Measurements from ENCODE around the gene NPBWR2. TPM values are rescaled to one million over a fixed set of nuclear protein-coding genes. Genes with fewer than 3 reads are reported as not detected.

The NPBWR2 gene
- polyA plus RNA-seq, 1 donor (not counting 4 experiments of a cell fraction or from before 2014, with no cell fraction given) = not detected

- Histone ChIP-seq H3K4me1 (ENCODE audit: control insufficient read depth, extremely low read depth, insufficient read depth, low read length) (peaks cover 5% of the 10 kb centered on the region), H3K4me3 (ENCODE audit: control insufficient read depth in 2 of 3, extremely low read depth in 1 of 3, insufficient read depth in 2 of 3, low read depth in 1 of 3, low read length in 3 of 3) (no peak overlapping the region), H3K79me2 (ENCODE audit: control insufficient read depth, insufficient read depth, low read length) (no peaks in the 10 kb centered on the region), H4K20me1 (ENCODE audit: control insufficient read depth, extremely low read depth, insufficient read depth, low read length) (no peaks in the 10 kb centered on the region), H2AFZ (ENCODE audit: control insufficient read depth, low read length) (no peak overlapping the region), H3K36me3 (ENCODE audit: control insufficient read depth in 2 of 2, extremely low read depth in 1 of 2, insufficient read depth in 2 of 2, low read length in 2 of 2) (no peaks in the 10 kb centered on the region), H3K9ac (ENCODE audit: control insufficient read depth, extremely low read depth, insufficient read depth, low read length) (no peak overlapping the region), H3K27me3 (ENCODE audit: control insufficient read depth, extremely low read depth, insufficient read depth, low read length) (no peaks in the 10 kb centered on the region), H3K9me3 (ENCODE audit: control insufficient read depth, low read depth, low read length) (peaks cover 16% of the 10 kb centered on the region), H3K9me1 (ENCODE audit: control insufficient read depth, extremely low read depth, insufficient read depth, low read length) (no peaks in the 10 kb centered on the region), H3K27ac (ENCODE audit: control insufficient read depth, insufficient read depth, low read length) (no peak overlapping the region), H3K4me2 (ENCODE audit: control insufficient read depth, extremely low read depth, insufficient read depth, low read depth, low read length) (no peak overlapping the region)
- TF ChIP-seq EZH2 (IDR thresholded peaks at IDR 0.05; ENCODE audit: low read length) = no peak
- no peak for TF ChIP-seq CTCF (optimal IDR thresholded peaks at IDR 0.05 in 1 of 3, IDR thresholded peaks at IDR 0.05 in 1 of 3, conservative IDR thresholded peaks at IDR 0.05 in 1 of 3; ENCODE audit: extremely low read depth in 1 of 3, insufficient read depth in 2 of 3, low read length in 3 of 3)
- DNase-seq (ENCODE audit: low read depth, low spot score) (no peak), FAIRE-seq (no peak)
- dilution Hi-C loops (cut with MboI; ENCODE audit: extremely low pct_ligation_motif_present, low sequenced_read_pairs) = no loop called here
Measured at GRCh38 chr20:64146936-64147477, 39.6 kb upstream of the NPBWR2 start.

- TF ChIP-seq EZH2 (IDR thresholded peaks at IDR 0.05; ENCODE audit: low read length) (no peak), CTCF (optimal IDR thresholded peaks at IDR 0.05 in 1 of 3, IDR thresholded peaks at IDR 0.05 in 1 of 3, conservative IDR thresholded peaks at IDR 0.05 in 1 of 3; ENCODE audit: extremely low read depth in 1 of 3, insufficient read depth in 2 of 3, low read length in 3 of 3) (no peak)
- Histone ChIP-seq H4K20me1 (ENCODE audit: control insufficient read depth, extremely low read depth, insufficient read depth, low read length) (no peaks in the 10 kb centered on the region), H3K9me3 (ENCODE audit: control insufficient read depth, low read depth, low read length) (peaks cover 16% of the 10 kb centered on the region), H3K36me3 (ENCODE audit: control insufficient read depth in 2 of 2, extremely low read depth in 1 of 2, insufficient read depth in 2 of 2, low read length in 2 of 2) (no peaks in the 10 kb centered on the region), H2AFZ (ENCODE audit: control insufficient read depth, low read length) (no peak overlapping the region), H3K9ac (ENCODE audit: control insufficient read depth, extremely low read depth, insufficient read depth, low read length) (no peak overlapping the region), H3K4me2 (ENCODE audit: control insufficient read depth, extremely low read depth, insufficient read depth, low read depth, low read length) (no peak overlapping the region), H3K27ac (ENCODE audit: control insufficient read depth, insufficient read depth, low read length) (no peak overlapping the region), H3K79me2 (ENCODE audit: control insufficient read depth, insufficient read depth, low read length) (no peaks in the 10 kb centered on the region), H3K27me3 (ENCODE audit: control insufficient read depth, extremely low read depth, insufficient read depth, low read length) (no peaks in the 10 kb centered on the region), H3K4me1 (ENCODE audit: control insufficient read depth, extremely low read depth, insufficient read depth, low read length) (no peaks in the 10 kb centered on the region), H3K9me1 (ENCODE audit: control insufficient read depth, extremely low read depth, insufficient read depth, low read length) (no peaks in the 10 kb centered on the region), H3K4me3 (ENCODE audit: control insufficient read depth in 2 of 3, extremely low read depth in 1 of 3, insufficient read depth in 2 of 3, low read depth in 1 of 3, low read length in 3 of 3) (no peak overlapping the region)
- dilution Hi-C loops (cut with MboI; ENCODE audit: extremely low pct_ligation_motif_present, low sequenced_read_pairs) = no loop called here
- FAIRE-seq (no peak), DNase-seq (ENCODE audit: low read depth, low spot score) (no peak)
Measured at GRCh38 chr20:64146301-64146935, 39.1 kb upstream of the NPBWR2 start.

Data from keratinocyte (primary cell).